ENCODE data around the gene PAQR8. TPM values are rescaled to one million over a fixed set of nuclear protein-coding genes. Genes with fewer than 3 reads are reported as not detected.

The PAQR8 gene
- polyA plus RNA-seq, 1 of the 3 experiments (the other 2 are of a cell fraction), result 2.3 TPM

DNA sequence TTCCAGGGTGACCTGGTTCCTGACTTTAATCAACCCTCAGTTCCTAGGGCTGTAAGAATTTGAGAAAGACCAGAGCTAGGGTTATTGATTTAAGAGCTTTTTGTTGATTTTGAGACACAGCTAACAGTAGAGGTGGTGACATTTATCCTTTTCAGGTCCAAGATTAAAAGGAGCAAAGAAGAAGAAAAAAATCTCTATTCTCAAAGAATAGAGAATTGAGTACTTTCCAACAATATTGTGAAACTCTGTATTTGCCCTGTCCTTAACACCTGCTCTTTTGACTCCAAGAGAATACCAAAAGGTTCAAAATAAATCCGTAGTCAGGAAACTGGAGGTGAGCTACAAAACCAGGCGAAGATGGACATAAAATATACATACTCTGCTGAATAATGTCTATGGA, 7.3 kb downstream of the PAQR8 start:
- POLR2A ChIA-PET, result no interaction called here

DNA sequence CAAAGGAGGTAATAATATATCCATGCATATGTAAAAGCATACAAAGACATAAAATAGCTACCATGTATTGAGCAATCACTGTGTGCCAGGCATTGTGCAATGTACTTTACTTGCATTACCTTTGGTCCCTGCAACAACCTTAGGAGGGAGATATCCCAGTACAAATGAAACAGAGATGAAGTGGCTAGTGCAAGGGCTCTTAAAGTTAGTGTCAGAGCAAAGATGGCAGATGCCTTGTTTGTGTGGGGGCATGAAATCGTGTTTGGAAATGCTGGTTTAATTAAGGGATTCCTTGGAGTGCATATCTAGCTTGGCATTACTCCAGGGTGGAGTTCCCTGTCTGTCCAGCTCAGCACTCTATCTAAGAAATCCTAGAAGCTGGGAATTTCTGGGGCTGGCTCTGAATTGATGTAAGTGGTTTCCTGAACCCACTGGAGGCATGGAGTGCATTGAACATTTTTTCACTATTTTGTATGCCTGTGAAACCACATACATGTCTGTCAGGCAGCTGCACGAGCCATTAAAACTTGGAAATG, 9.8 kb downstream of the PAQR8 start:
- Histone ChIP-seq H3K79me2 (ENCODE audit: insufficient read depth) (no peaks in the 10 kb centered on the region), H3K27me3 (ENCODE audit: insufficient read depth) (no peaks in the 10 kb centered on the region), H3K9me2 (no peaks in the 10 kb centered on the region), H3K4me2 (no peak overlapping the region), H4K20me1 (ENCODE audit: insufficient read depth) (no peaks in the 10 kb centered on the region), H3K4me1 (ENCODE audit: control insufficient read depth in 1 of 2, insufficient read depth in 2 of 2, low read depth in 1 of 2, low read length in 1 of 2) (no peaks in the 10 kb centered on the region; a peak in 1 of 4 replicates), H3K4me3 (ENCODE audit: low read depth in 2 of 2, low read length in 1 of 2) (no peak overlapping the region), H3K9ac (no peak overlapping the region), H3F3A (replicated peaks; ENCODE audit: insufficient read depth) (no peaks in the 10 kb centered on the region), H3K36me3 (replicated peaks in 1 of 2; ENCODE audit: control insufficient read depth in 1 of 2, insufficient read depth in 2 of 2, low read length in 1 of 2) (no peaks in the 10 kb centered on the region), H3K9me3 (no peaks in the 10 kb centered on the region), H2AFZ (ENCODE audit: low read depth) (no peak overlapping the region), H3K27ac (ENCODE audit: low read depth in 2 of 2, low read length in 1 of 2) (no peak overlapping the region)
- DNase-seq, result no peak
- no peak for TF ChIP-seq RCOR1 (IDR thresholded peaks at IDR 0.05; ENCODE audit: low read length)
- TF ChIP-seq, protein P1, sequence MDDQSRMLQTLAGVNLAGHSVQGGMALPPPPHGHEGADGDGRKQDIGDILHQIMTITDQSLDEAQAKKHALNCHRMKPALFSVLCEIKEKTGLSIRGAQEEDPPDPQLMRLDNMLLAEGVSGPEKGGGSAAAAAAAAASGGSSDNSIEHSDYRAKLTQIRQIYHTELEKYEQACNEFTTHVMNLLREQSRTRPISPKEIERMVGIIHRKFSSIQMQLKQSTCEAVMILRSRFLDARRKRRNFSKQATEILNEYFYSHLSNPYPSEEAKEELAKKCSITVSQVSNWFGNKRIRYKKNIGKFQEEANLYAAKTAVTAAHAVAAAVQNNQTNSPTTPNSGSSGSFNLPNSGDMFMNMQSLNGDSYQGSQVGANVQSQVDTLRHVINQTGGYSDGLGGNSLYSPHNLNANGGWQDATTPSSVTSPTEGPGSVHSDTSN (IDR thresholded peaks at IDR 0.05), result no peak
- TF ChIP-seq CHD2 (IDR thresholded peaks at IDR 0.05; ENCODE audit: low read length, partially characterized antibody), result no peak
- TF ChIP-seq RAD21 (IDR thresholded peaks at IDR 0.05; ENCODE audit: low read length), result no peak
- TF ChIP-seq TEAD4 (IDR thresholded peaks at IDR 0.05; ENCODE audit: borderline replicate concordance, insufficient read depth), result no peak
- no peak for TF ChIP-seq JUND (IDR thresholded peaks at IDR 0.05)
- no peak for TF ChIP-seq NRF1 (IDR thresholded peaks at IDR 0.05; ENCODE audit: low read depth, low read length)
- POLR2A ChIA-PET, result interaction anchor here (1.9 kb wide), 1 partner anchor 9 kb away, joined by 4 read pairs; the partner anchor contains the start of gene PAQR8
- WGBS (ENCODE audit: low lambda C conversion rate), result 20% methylated on average over 2 of the region's 2 CpGs
- CTCF ChIA-PET, result interaction anchor here (0.8 to 1.7 kb wide), 2 partner anchors 28 to 85 kb away, joined by 3 to 4 read pairs; no protein-coding TSS in a partner anchor

More for the DNA sequence above, 7.3 kb downstream of the PAQR8 start:
- no peaks in the 10 kb centered on the region for H3K27me3 ChIP-seq (ENCODE audit: insufficient read depth)
- H3K9ac ChIP-seq, result no peak overlapping the region
- TF ChIP-seq RFX5 (IDR thresholded peaks at IDR 0.05; ENCODE audit: low read length) (no peak), RXRA (IDR thresholded peaks at IDR 0.05; ENCODE audit: borderline replicate concordance, low read depth) (no peak), MXI1 (IDR thresholded peaks at IDR 0.05; ENCODE audit: low read depth, low read length) (no peak), FOSL2 (IDR thresholded peaks at IDR 0.05; ENCODE audit: borderline replicate concordance, low read depth) (no peak), FOXM1 (IDR thresholded peaks at IDR 0.05; ENCODE audit: low read depth) (no peak), NFIC (IDR thresholded peaks at IDR 0.05; ENCODE audit: borderline replicate concordance) (no peak), SIN3A (IDR thresholded peaks at IDR 0.05; ENCODE audit: borderline replicate concordance, low read depth, low read length) (no peak), RCOR1 (IDR thresholded peaks at IDR 0.05; ENCODE audit: low read length) (no peak), NRF1 (IDR thresholded peaks at IDR 0.05; ENCODE audit: low read depth, low read length) (no peak), MEF2A (IDR thresholded peaks at IDR 0.05; ENCODE audit: borderline replicate concordance, low read depth) (no peak), TEAD4 (IDR thresholded peaks at IDR 0.05; ENCODE audit: borderline replicate concordance, insufficient read depth) (no peak), CHD2 (IDR thresholded peaks at IDR 0.05; ENCODE audit: low read length, partially characterized antibody) (no peak), EZH2phosphoT487 (IDR thresholded peaks at IDR 0.05; ENCODE audit: borderline replicate concordance, low read depth) (no peak), JUND (IDR thresholded peaks at IDR 0.05) (no peak), POLR2AphosphoS5 (IDR thresholded peaks at IDR 0.05; ENCODE audit: low read depth, low read length) (no peak)
- TF ChIP-seq, protein P2, sequence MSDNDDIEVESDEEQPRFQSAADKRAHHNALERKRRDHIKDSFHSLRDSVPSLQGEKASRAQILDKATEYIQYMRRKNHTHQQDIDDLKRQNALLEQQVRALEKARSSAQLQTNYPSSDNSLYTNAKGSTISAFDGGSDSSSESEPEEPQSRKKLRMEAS (IDR thresholded peaks at IDR 0.05; ENCODE audit: low read depth), result no peak
- no peak overlapping the region for H3K27ac ChIP-seq (ENCODE audit: low read depth in 2 of 2, low read length in 1 of 2)
- 88% methylated on average over 2 of the region's 2 CpGs for WGBS (ENCODE audit: low lambda C conversion rate)
- DNase-seq, result no peak
- no peak overlapping the region for H3K4me2 ChIP-seq
- CTCF ChIA-PET, result no interaction called here
- no peaks in the 10 kb centered on the region for H3K9me3 ChIP-seq
- no peak overlapping the region for H3K4me3 ChIP-seq (ENCODE audit: low read depth in 2 of 2, low read length in 1 of 2)
- no peaks in the 10 kb centered on the region for H4K20me1 ChIP-seq (ENCODE audit: insufficient read depth)
- H3K36me3 ChIP-seq (replicated peaks in 1 of 2; ENCODE audit: control insufficient read depth in 1 of 2, insufficient read depth in 2 of 2, low read length in 1 of 2), result no peaks in the 10 kb centered on the region
- H3K9me2 ChIP-seq, result no peaks in the 10 kb centered on the region
- H3F3A ChIP-seq (replicated peaks; ENCODE audit: insufficient read depth), result peaks cover 4% of the 10 kb centered on the region
- H3K79me2 ChIP-seq (ENCODE audit: insufficient read depth), result no peaks in the 10 kb centered on the region
- H2AFZ ChIP-seq (ENCODE audit: low read depth), result no peak overlapping the region
- H3K4me1 ChIP-seq (ENCODE audit: control insufficient read depth in 1 of 2, insufficient read depth in 2 of 2, low read depth in 1 of 2, low read length in 1 of 2), result no peaks in the 10 kb centered on the region; a peak in 2 of 4 replicates
